PC-9 (cell line): Measurements from ENCODE around the gene CYB5A. TPM values are rescaled to one million over a fixed set of nuclear protein-coding genes. Genes with fewer than 3 reads are reported as not detected.
A peak's percentile ranks its signal among the peaks of the same experiment; 100 is the strongest.

Experiments used
- BruUV-seq: library from RNA; stranded (reverse); fragments of 400-500 nt; replicated peaks from 2 replicates; lab custom pipeline; 2021; lab: Mats Ljungman, UMichigan
- CTCF ChIA-PET: fragments of 300-600 bp; sonication (Branson Sonifier 250); formaldehyde crosslinking; loops from one replicate; lab custom pipeline; 2022; ENCODE audit warnings: antibody characterized with exemption; lab: Charles Lee
- POLR2A ChIA-PET: fragments of 300-600 bp; sonication (Branson Sonifier 250); formaldehyde crosslinking; loops from one replicate; lab custom pipeline; 2022; ENCODE audit warnings: antibody characterized with exemption; ENCODE audit not compliant: unreplicated experiment; lab: Charles Lee
- DNase-seq, 2 experiments: peaks; one replicate each; pipeline versions ENCODE4 v3.0.0 to v3.0.0-alpha.2; 2015 to 2022; ENCODE audit warnings: mixed read lengths in 1 of 2
- H2AFZ ChIP-seq: fragments of 200-600 bp; sonication (generic); 2 replicates; pipeline ENCODE4 v1.8.1; 2017; ENCODE audit warnings: antibody characterized with exemption
- H3F3A ChIP-seq: fragments of 200-600 bp; sonication (generic); 2 replicates; pipeline ENCODE4 v1.8.1; 2017; ENCODE audit warnings: antibody characterized with exemption, mild to moderate bottlenecking, low read depth; ENCODE audit not compliant: insufficient read depth
- H3K27ac ChIP-seq: fragments of 200-600 bp; sonication (generic); 2 replicates; pipeline ENCODE4 v1.6.1; 2016; ENCODE audit warnings: mixed run types
- H3K27me3 ChIP-seq: fragments of 200-600 bp; sonication (generic); 2 replicates; pipeline ENCODE4 v1.6.1; 2016; ENCODE audit warnings: low read depth, mixed run types; ENCODE audit not compliant: insufficient read depth
- H3K36me3 ChIP-seq: fragments of 200-600 bp; sonication (generic); 2 replicates; pipeline ENCODE4 v1.6.1; 2016; ENCODE audit warnings: low read depth, mixed run types
- H3K4me1 ChIP-seq: fragments of 200-600 bp; sonication (generic); replicated peaks from 2 replicates; pipeline ENCODE4 v1.6.1; 2016; ENCODE audit warnings: mixed run types; ENCODE audit not compliant: insufficient read depth
- H3K4me2 ChIP-seq: fragments of 200-600 bp; sonication (generic); 2 replicates; pipeline ENCODE4 v1.6.1; 2017; ENCODE audit warnings: mixed run types
- H3K4me3 ChIP-seq: fragments of 200-600 bp; sonication (generic); 2 replicates; pipeline ENCODE4 v1.6.1; 2016; ENCODE audit warnings: mixed run types
- H3K79me2 ChIP-seq: fragments of 200-600 bp; sonication (generic); 2 replicates; pipeline ENCODE4 v1.6.1; 2017; ENCODE audit warnings: low read depth, mixed run types
- H3K9me2 ChIP-seq: fragments of 200-600 bp; sonication (generic); 2 replicates; pipeline ENCODE4 v1.8.1; 2017; ENCODE audit warnings: mild to moderate bottlenecking; ENCODE audit not compliant: insufficient read depth
- H3K9me3 ChIP-seq: fragments of 200-600 bp; sonication (generic); 2 replicates; pipeline ENCODE4 v1.8.1; 2016; ENCODE audit warnings: low read depth; ENCODE audit not compliant: insufficient read depth
- H4K20me1 ChIP-seq: fragments of 200-600 bp; sonication (generic); 2 replicates; pipeline ENCODE4 v1.8.1; 2017; ENCODE audit not compliant: insufficient read depth
- EZH2 ChIP-seq: fragments of 200-600 bp; sonication (generic); IDR thresholded peaks from 2 replicates; pipeline ENCODE4 v1.8.0; 2017; ENCODE audit warnings: antibody characterized with exemption, low read depth
- intact Hi-C: fragments of 100-400 bp; cut with micrococcal nuclease; formaldehyde crosslinking; loops from one replicate; pipeline ENCODE4 v1.10.0; 2022; ENCODE audit not compliant: unreplicated experiment
- total RNA-seq: library from RNA; stranded (reverse); gene quantifications from 2 replicates; pipeline ENCODE4 v1.2.3, GENCODE V29; 2021
- TF ChIP-seq, protein P1 (sequence below): fragments of 200-600 bp; sonication (generic); conservative IDR thresholded peaks from 2 replicates; pipeline ENCODE4 v1.6.1; 2017; ENCODE audit warnings: mixed run types, antibody characterized with exemption, mild to moderate bottlenecking, moderate library complexity

Gene CYB5A
- total RNA-seq, 1 experiment from 2014 or later, result 109 TPM

DNA sequence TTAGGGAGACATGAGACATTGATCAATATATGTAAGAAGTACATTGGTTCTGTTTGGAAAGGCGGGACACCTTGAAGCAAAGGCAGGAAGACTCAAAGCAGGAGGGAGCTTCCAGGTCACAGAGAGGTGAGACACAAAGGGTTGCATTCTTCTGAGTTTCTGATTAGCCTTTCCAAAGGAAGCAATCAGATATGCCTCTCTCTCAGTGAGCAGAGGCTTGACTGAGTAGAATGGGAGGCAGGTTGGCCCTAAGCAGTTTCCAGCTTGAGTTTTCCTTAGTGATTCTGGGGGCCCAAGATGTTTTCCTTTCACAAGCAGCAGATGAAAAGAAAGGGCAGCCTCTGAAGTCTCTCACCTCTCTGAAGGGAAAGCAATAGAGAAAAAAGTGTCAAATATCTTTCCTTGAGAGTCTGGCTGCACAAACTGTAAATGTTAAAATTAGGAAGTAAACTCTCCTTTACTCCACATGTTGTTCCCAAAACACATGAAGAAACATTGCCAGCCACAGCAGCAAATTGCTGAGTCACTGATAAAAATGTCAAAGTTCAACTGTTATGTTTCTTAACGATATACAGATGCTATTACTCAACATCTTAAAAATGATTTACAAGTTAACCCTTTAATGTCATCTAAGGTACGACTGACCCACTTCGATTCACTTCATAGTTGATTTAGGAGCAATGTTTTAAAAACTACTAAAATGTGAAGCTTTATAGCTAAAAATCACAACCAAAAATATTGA, 40.3 kb downstream of the CYB5A start:
- Histone ChIP-seq H3K4me2 (peak overlapping the region; percentile 30), H3F3A (peaks cover 26% of the 10 kb centered on the region; the same call in 1 of the 2 replicates), H3K27me3 (no peaks in the 10 kb centered on the region), H3K79me2 (no peaks in the 10 kb centered on the region), H3K4me1 (peaks cover 35% of the 10 kb centered on the region), H3K9me2 (no peaks in the 10 kb centered on the region), H2AFZ (peak overlapping the region; percentile 29; the same call in 1 of the 2 replicates), H3K4me3 (no peak overlapping the region), H3K27ac (peak overlapping the region; percentile 89), H4K20me1 (no peaks in the 10 kb centered on the region), H3K9me3 (no peaks in the 10 kb centered on the region), H3K36me3 (peaks cover 27% of the 10 kb centered on the region)
- TF ChIP-seq EZH2, result no peak
- TF ChIP-seq, protein P1, sequence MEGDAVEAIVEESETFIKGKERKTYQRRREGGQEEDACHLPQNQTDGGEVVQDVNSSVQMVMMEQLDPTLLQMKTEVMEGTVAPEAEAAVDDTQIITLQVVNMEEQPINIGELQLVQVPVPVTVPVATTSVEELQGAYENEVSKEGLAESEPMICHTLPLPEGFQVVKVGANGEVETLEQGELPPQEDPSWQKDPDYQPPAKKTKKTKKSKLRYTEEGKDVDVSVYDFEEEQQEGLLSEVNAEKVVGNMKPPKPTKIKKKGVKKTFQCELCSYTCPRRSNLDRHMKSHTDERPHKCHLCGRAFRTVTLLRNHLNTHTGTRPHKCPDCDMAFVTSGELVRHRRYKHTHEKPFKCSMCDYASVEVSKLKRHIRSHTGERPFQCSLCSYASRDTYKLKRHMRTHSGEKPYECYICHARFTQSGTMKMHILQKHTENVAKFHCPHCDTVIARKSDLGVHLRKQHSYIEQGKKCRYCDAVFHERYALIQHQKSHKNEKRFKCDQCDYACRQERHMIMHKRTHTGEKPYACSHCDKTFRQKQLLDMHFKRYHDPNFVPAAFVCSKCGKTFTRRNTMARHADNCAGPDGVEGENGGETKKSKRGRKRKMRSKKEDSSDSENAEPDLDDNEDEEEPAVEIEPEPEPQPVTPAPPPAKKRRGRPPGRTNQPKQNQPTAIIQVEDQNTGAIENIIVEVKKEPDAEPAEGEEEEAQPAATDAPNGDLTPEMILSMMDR, result no peak
- BruUV-seq, result no TSS peak
- intact Hi-C loops, result no loop called here
- ChIA-PET CTCF (no interaction called here), POLR2A (no interaction called here)
- DNase-seq, result peak in 1 of 2 experiments; percentile 82

DNA sequence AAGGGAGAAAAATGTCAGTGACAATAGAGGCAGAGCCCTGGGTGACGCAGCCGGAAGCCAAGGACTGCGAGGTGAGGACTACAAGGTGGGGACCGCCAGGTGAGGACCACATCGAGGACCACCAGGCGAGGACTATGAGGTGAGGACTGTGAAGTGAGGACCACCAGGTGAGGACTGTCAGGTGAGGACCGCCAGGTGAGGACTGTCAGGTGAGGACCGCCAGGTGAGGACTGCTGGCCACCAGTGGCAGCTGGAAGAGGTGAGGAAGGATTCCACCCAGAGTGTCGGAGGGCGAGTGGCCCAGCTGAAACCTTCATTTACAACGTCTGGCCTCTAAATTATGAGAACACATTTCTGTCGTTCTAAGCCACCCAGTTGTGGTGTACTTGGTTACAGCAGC, 41.6 kb downstream of the CYB5A start:
- ChIA-PET CTCF (no interaction called here), POLR2A (no interaction called here)
- Histone ChIP-seq H3F3A (peaks cover 26% of the 10 kb centered on the region; the same call in 1 of the 2 replicates), H4K20me1 (no peaks in the 10 kb centered on the region), H3K36me3 (peaks cover 18% of the 10 kb centered on the region), H3K9me2 (no peaks in the 10 kb centered on the region), H3K27ac (no peak overlapping the region), H3K4me2 (no peak overlapping the region), H2AFZ (no peak overlapping the region), H3K9me3 (no peaks in the 10 kb centered on the region), H3K79me2 (no peaks in the 10 kb centered on the region), H3K4me1 (peaks cover 35% of the 10 kb centered on the region), H3K4me3 (no peak overlapping the region), H3K27me3 (no peaks in the 10 kb centered on the region)
- intact Hi-C loops, result no loop called here
- DNase-seq, result no peak
- TF ChIP-seq, protein P1, result no peak
- no peak for TF ChIP-seq EZH2
- BruUV-seq, result no TSS peak

DNA sequence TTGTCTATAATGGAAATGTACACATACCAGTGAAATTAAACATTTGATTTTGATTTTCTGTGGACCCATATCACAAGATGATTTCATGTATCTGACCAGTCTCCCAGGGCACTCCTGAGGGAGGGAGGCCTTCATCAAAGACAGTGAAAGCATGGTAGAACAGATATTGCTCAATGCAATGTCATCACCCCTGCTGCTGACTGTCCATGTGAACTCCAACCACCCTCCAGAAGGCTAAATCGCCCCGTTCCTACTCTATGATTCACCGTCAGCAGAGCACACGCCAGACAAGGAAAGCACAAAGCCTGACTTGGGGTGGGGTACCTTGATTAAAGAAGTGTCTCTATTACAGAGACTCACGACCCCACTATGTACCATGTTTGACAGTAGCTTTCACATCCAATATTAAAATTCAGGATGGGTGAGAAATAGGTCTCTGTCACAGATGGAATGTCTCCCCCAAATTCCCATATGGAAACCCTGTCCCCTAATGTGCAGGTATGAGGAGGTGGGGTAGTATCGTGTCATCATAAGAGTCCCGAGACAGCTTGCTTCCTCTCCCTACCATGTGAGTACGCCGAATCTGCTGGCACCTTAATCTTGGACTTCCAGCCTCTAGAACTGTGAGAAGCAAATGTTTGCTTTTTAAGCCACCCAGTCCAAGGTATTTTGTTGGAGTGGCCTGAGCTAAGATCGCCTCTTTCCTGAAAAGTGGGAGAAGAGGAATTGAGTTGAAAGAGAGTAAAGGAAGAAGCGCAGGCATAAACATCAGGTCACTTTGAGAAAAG, 42.4 kb downstream of the CYB5A start:
- CTCF ChIA-PET, result no interaction called here
- no peak for DNase-seq
- H3K36me3 ChIP-seq, result peaks cover 13% of the 10 kb centered on the region; the same call in 1 of the 2 replicates
- intact Hi-C loops, result no loop called here
- no peaks in the 10 kb centered on the region for H3K27me3 ChIP-seq
- POLR2A ChIA-PET, result interaction anchor here (0.6 kb wide), 1 partner anchor 9 kb away, joined by 6 read pairs; no protein-coding TSS in a partner anchor
- BruUV-seq, result no TSS peak
- peaks cover 35% of the 10 kb centered on the region for H3K4me1 ChIP-seq
- H2AFZ ChIP-seq, result no peak overlapping the region
- no peaks in the 10 kb centered on the region for H3K9me3 ChIP-seq
- H3K4me2 ChIP-seq, result no peak overlapping the region
- TF ChIP-seq, protein P1, result no peak
- TF ChIP-seq EZH2, result no peak
- H3K4me3 ChIP-seq, result no peak overlapping the region
- peak overlapping the region; percentile 24; the same call in 1 of the 2 replicates for H3K27ac ChIP-seq
- no peaks in the 10 kb centered on the region for H4K20me1 ChIP-seq
- H3K79me2 ChIP-seq, result no peaks in the 10 kb centered on the region
- H3F3A ChIP-seq, result peaks cover 26% of the 10 kb centered on the region; the same call in 1 of the 2 replicates
- no peaks in the 10 kb centered on the region for H3K9me2 ChIP-seq
